Measurements from ENCODE around the gene ETS2.

Gene ETS2

DNA sequence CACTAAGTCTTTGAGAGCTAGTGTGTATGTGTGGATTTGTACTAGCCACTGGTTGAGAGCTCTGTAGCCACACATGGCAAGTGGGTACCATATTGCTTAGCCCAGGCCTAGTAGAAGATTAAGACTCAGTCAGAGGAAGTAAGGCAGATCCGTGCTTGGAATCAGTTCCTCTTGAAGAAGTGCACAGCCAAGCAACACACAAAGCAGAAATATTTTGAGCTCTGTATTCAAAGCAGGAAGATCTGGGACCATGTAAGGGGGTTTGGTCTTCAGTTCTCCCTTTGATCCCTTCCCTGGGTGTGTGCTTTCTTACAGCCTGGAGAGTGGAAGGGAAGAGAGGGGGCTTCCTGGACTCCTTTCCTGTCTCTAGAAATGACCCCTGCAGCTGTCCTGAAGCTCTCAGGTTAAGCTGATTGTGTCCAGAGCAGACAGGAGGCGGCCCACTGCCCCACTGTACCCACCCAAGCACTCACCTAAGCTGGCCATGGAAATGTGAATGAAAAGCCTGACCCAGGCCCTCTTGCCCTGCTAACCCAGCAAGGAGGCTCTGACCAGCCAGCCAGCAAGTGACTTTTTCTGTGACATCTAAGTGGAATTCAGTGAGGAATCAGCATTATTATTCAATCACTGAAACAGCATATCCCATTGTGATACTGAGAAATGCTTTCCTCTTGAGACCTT, 3.6 kb downstream of the ETS2 start:
- H3K4me3 ChIP-seq (ENCODE audit: control insufficient read depth, low read depth, low read length), result no peak overlapping the region
- TF ChIP-seq, protein P1, sequence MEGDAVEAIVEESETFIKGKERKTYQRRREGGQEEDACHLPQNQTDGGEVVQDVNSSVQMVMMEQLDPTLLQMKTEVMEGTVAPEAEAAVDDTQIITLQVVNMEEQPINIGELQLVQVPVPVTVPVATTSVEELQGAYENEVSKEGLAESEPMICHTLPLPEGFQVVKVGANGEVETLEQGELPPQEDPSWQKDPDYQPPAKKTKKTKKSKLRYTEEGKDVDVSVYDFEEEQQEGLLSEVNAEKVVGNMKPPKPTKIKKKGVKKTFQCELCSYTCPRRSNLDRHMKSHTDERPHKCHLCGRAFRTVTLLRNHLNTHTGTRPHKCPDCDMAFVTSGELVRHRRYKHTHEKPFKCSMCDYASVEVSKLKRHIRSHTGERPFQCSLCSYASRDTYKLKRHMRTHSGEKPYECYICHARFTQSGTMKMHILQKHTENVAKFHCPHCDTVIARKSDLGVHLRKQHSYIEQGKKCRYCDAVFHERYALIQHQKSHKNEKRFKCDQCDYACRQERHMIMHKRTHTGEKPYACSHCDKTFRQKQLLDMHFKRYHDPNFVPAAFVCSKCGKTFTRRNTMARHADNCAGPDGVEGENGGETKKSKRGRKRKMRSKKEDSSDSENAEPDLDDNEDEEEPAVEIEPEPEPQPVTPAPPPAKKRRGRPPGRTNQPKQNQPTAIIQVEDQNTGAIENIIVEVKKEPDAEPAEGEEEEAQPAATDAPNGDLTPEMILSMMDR (IDR thresholded peaks at IDR 0.05; ENCODE audit: control insufficient read depth, insufficient read depth, low read depth, low read length, missing control alignments), result no peak
- DNase-seq (ENCODE audit: low read depth), result no peak

GRCh38 chr21:38810034-38810825, 4.5 kb downstream of the ETS2 start:
- TF ChIP-seq, protein P1 (IDR thresholded peaks at IDR 0.05; ENCODE audit: control insufficient read depth, insufficient read depth, low read depth, low read length, missing control alignments), result no peak
- DNase-seq (ENCODE audit: low read depth), result no peak
- no peak overlapping the region for H3K4me3 ChIP-seq (ENCODE audit: control insufficient read depth, low read depth, low read length)

DNA sequence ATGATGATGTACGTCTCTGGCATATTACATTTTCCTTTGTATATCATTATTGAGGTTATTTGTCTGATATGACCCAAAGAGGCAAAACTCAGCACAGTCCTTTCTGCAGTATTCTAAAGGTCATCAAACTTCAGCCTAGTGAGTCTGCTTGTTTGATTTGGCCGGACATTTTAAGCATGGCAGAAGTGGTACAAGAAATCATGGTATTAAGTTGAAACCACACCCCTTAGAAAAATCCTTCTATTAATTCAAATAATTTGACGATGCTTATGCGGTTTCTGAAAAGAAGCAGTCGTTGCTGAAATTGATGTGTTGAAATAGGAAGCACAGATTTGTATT, 5.1 kb downstream of the ETS2 start:
- TF ChIP-seq, protein P1 (IDR thresholded peaks at IDR 0.05; ENCODE audit: control insufficient read depth, insufficient read depth, low read depth, low read length, missing control alignments), result no peak
- no peak overlapping the region for H3K4me3 ChIP-seq (ENCODE audit: control insufficient read depth, low read depth, low read length)
- DNase-seq (ENCODE audit: low read depth), result no peak

GRCh38 chr21:38811257-38811656, 5.5 kb downstream of the ETS2 start:
- DNase-seq (ENCODE audit: low read depth), result peak; percentile 86
- no peak overlapping the region for H3K4me3 ChIP-seq (ENCODE audit: control insufficient read depth, low read depth, low read length)
- TF ChIP-seq, protein P1 (IDR thresholded peaks at IDR 0.05; ENCODE audit: control insufficient read depth, insufficient read depth, low read depth, low read length, missing control alignments), result no peak

- no peak overlapping the region for H3K4me3 ChIP-seq (ENCODE audit: control insufficient read depth, low read depth, low read length)
- no peak for DNase-seq (ENCODE audit: low read depth)
- TF ChIP-seq, protein P1 (IDR thresholded peaks at IDR 0.05; ENCODE audit: control insufficient read depth, insufficient read depth, low read depth, low read length, missing control alignments), result no peak
These were observed 7.4 kb downstream of the ETS2 start for GRCh38 chr21:38813143-38813542.

DNA sequence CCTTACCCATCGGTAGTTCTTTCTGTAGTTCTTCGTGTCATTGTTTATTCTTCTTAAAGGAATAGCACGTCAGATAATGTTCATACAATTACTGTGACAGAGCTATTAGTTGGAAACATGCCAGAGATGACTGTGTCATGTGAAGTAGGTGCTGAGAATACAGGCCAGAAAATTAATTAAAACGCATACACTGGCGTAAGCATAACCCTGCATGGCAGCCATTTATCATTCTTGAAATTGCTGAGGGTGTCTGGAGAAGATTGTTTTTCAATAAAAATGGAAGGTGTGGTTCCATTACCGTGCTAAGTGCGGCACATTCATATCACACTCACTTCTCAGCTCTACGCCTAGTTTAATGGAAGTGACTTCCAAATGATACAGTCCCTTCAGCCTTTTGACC, 7.8 kb downstream of the ETS2 start:
- TF ChIP-seq, protein P1 (IDR thresholded peaks at IDR 0.05; ENCODE audit: control insufficient read depth, insufficient read depth, low read depth, low read length, missing control alignments), result no peak
- no peak for DNase-seq (ENCODE audit: low read depth)
- H3K4me3 ChIP-seq (ENCODE audit: control insufficient read depth, low read depth, low read length), result no peak overlapping the region

All from AG09309 (cell line).